COLO668 (cell line): Measurements from ENCODE around the gene CDK19.
"Not testable (repeated sequence)": the region's sequence is repeated elsewhere in the genome, so short reads cannot be mapped to it uniquely, and the experiment has no call there.

Source experiments
- DNase-seq: peaks from one replicate; lab custom pipeline; 2025; ENCODE audit not compliant: unreplicated experiment; lab: John Stamatoyannopoulos, UW

Gene CDK19

GRCh38 chr6:110628330-110628729 is 186.9 kb downstream of the CDK19 start:
- DNase-seq = no peak

- DNase-seq = no peak
Observed at GRCh38 chr6:110626442-110626841, 188.8 kb downstream of the CDK19 start.

- no peak for DNase-seq
Observed at GRCh38 chr6:110625883-110626282, 189.4 kb downstream of the CDK19 start.

- DNase-seq = no peak
Observed at GRCh38 chr6:110622912-110623578, 192.2 kb downstream of the CDK19 start.

- no peak for DNase-seq
Observed at GRCh38 chr6:110621061-110621460, 194.2 kb downstream of the CDK19 start.

GRCh38 chr6:110620065-110620464 is 195.2 kb downstream of the CDK19 start:
- DNase-seq = no peak

- DNase-seq = no peak
Observed at GRCh38 chr6:110619275-110619908, 195.9 kb downstream of the CDK19 start.

- DNase-seq = no peak
Observed at GRCh38 chr6:110618591-110619267, 196.5 kb downstream of the CDK19 start.

GRCh38 chr6:110617057-110617456 is 198.2 kb downstream of the CDK19 start:
- no peak for DNase-seq

- DNase-seq = no peak
Observed at GRCh38 chr6:110615722-110616121, 199.5 kb downstream of the CDK19 start.

GRCh38 chr6:110614586-110614985 is 200.7 kb downstream of the CDK19 start:
- no peak for DNase-seq

GRCh38 chr6:110614106-110614505 is 201.2 kb downstream of the CDK19 start:
- no peak for DNase-seq

- no peak for DNase-seq
Observed at GRCh38 chr6:110613356-110613755, 201.9 kb downstream of the CDK19 start.

GRCh38 chr6:110612298-110612697 is 203.0 kb downstream of the CDK19 start:
- no peak for DNase-seq

GRCh38 chr6:110609101-110609500 is 206.2 kb downstream of the CDK19 start:
- no peak for DNase-seq

- no peak for DNase-seq
Observed at GRCh38 chr6:110608151-110608550, 207.1 kb downstream of the CDK19 start.

- no peak for DNase-seq
Observed at GRCh38 chr6:110606151-110606550, 209.1 kb downstream of the CDK19 start.

- not testable (repeated sequence) for DNase-seq
Observed at GRCh38 chr6:110600640-110601039, 214.6 kb downstream of the CDK19 start.

GRCh38 chr6:110597761-110598160 is 217.5 kb downstream of the CDK19 start:
- no peak for DNase-seq

GRCh38 chr6:110596354-110596753 is 218.9 kb downstream of the CDK19 start:
- no peak for DNase-seq

GRCh38 chr6:110595112-110595511 is 220.2 kb downstream of the CDK19 start:
- DNase-seq = no peak

- DNase-seq = no peak
Observed at GRCh38 chr6:110593637-110594036, 221.6 kb downstream of the CDK19 start.
